Hepatocyte (in vitro differentiated cells): ENCODE results near the gene LUZP4. TPM values are rescaled to one million over a fixed set of nuclear protein-coding genes. Genes with fewer than 3 reads are reported as not detected.
"Not testable (repeated sequence)": the region's sequence is repeated elsewhere in the genome, so short reads cannot be mapped to it uniquely, and the experiment has no call there.

Experiments used
- DNase-seq: peaks from one replicate; pipeline ENCODE4 v3.0.0-alpha.2; 2016; ENCODE audit warnings: low spot score
- H2AFZ ChIP-seq: fragments of 200-600 bp; sonication (generic); 2 replicates; pipeline ENCODE4 v1.6.0; 2016; ENCODE audit warnings: antibody characterized with exemption, mild to moderate bottlenecking
- H3K27ac ChIP-seq: fragments of 200-600 bp; sonication (generic); 2 replicates; pipeline ENCODE4 v1.5.1; 2016; ENCODE audit warnings: mild to moderate bottlenecking
- H3K27me3 ChIP-seq: fragments of 200-600 bp; sonication (generic); 2 replicates; pipeline ENCODE4 v1.6.1; 2016
- H3K36me3 ChIP-seq: fragments of 200-600 bp; sonication (generic); replicated peaks from 2 replicates; pipeline ENCODE4 v1.5.1; 2016; ENCODE audit warnings: low read depth; ENCODE audit not compliant: insufficient read depth
- H3K4me1 ChIP-seq: fragments of 200-600 bp; sonication (generic); 2 replicates; pipeline ENCODE4 v1.5.1; 2016; ENCODE audit warnings: mild to moderate bottlenecking, moderate library complexity; ENCODE audit not compliant: insufficient read depth
- H3K4me2 ChIP-seq: fragments of 200-600 bp; sonication (generic); 2 replicates; pipeline ENCODE4 v1.6.0; 2016
- H3K4me3 ChIP-seq: fragments of 200-600 bp; sonication (generic); 2 replicates; pipeline ENCODE4 v1.5.1; 2016; ENCODE audit warnings: mild to moderate bottlenecking
- H3K79me2 ChIP-seq: fragments of 200-600 bp; sonication (generic); 2 replicates; pipeline ENCODE4 v1.6.0; 2017; ENCODE audit warnings: mild to moderate bottlenecking
- H3K9me2 ChIP-seq: fragments of 200-600 bp; sonication (generic); replicated peaks from 2 replicates; pipeline ENCODE4 v1.6.0; 2017; ENCODE audit warnings: mild to moderate bottlenecking; ENCODE audit not compliant: insufficient read depth
- H3K9me3 ChIP-seq: fragments of 200-600 bp; sonication (generic); 2 replicates; pipeline ENCODE4 v1.5.1; 2016; ENCODE audit warnings: low read depth, mild to moderate bottlenecking
- H4K20me1 ChIP-seq: fragments of 200-600 bp; sonication (generic); 2 replicates; pipeline ENCODE4 v1.6.0; 2016; ENCODE audit warnings: mild to moderate bottlenecking; ENCODE audit not compliant: insufficient read depth, poor library complexity, severe bottlenecking
- EZH2 ChIP-seq: fragments of 200-600 bp; sonication (generic); IDR thresholded peaks from 2 replicates; pipeline ENCODE4 v1.6.1; 2016; ENCODE audit warnings: antibody characterized with exemption, mild to moderate bottlenecking, borderline replicate concordance
- EZH2phosphoT487 ChIP-seq: fragments of 200-600 bp; sonication (generic); IDR thresholded peaks from one replicate; pipeline ENCODE4 v1.6.1; 2018; ENCODE audit warnings: antibody characterized with exemption, mild to moderate bottlenecking, low read depth, moderate library complexity; ENCODE audit not compliant: unreplicated experiment, severe bottlenecking
- WGBS: methylation state at CpG from one replicate; pipeline ENCODE4 v1.1.6; 2016; ENCODE audit warnings: low lambda C conversion rate; ENCODE audit errors: missing lambda C conversion rate; 5-methylcytosine and 5-hydroxymethylcytosine counted together
- polyA plus RNA-seq: library from polyadenylated mRNA; unstranded; fragments of >200 nt; fragmentation: Nextera tagmentation; extraction: Ambion mirVana; gene quantifications from 2 replicates; pipeline ENCODE4 v1.2.1, GENCODE V29; 2016
- total RNA-seq: library from RNA; depleted of rRNA; stranded (reverse); fragments of >200 nt; gene quantifications from 2 replicates; pipeline ENCODE4 v1.2.3, GENCODE V29; 2014
- TF ChIP-seq, protein P1 (sequence below): fragments of 200-600 bp; sonication (generic); IDR thresholded peaks from 2 replicates; pipeline ENCODE4 v1.5.1; 2016; ENCODE audit warnings: antibody characterized with exemption, mild to moderate bottlenecking; ENCODE audit not compliant: poor library complexity

Gene LUZP4
- total and polyA plus RNA-seq, 2 experiments from 2014 or later = not detected

DNA sequence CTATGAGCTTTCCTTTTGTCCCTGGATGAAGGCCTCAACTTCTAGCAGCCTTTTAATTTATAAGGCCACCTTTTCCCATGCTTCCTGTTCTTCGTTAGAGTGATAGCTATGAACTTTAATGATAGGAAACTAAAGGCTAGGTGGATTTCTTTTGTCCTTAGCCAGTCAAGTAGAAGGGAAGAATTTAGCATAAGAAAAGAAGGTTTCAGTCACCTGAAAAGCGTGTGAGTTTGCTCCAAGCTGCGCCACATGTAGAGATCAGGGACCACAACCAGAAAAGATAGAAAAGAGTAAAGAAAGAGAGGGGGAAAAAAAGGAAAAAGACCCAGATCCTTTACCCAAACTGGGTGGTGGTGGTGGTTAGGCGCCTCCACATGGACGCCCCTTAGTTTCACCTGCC, 28.6 kb downstream of the LUZP4 start:
- Histone ChIP-seq H4K20me1 (no peaks in the 10 kb centered on the region), H3K9me2 (no peaks in the 10 kb centered on the region), H3K4me3 (no peak overlapping the region), H3K4me1 (no peaks in the 10 kb centered on the region), H3K27me3 (no peaks in the 10 kb centered on the region), H3K27ac (no peak overlapping the region), H3K36me3 (no peaks in the 10 kb centered on the region), H3K79me2 (no peaks in the 10 kb centered on the region), H3K9me3 (no peaks in the 10 kb centered on the region), H3K4me2 (no peak overlapping the region), H2AFZ (no peak overlapping the region)
- TF ChIP-seq EZH2 (no peak), EZH2phosphoT487 (no peak)
- TF ChIP-seq, protein P1, sequence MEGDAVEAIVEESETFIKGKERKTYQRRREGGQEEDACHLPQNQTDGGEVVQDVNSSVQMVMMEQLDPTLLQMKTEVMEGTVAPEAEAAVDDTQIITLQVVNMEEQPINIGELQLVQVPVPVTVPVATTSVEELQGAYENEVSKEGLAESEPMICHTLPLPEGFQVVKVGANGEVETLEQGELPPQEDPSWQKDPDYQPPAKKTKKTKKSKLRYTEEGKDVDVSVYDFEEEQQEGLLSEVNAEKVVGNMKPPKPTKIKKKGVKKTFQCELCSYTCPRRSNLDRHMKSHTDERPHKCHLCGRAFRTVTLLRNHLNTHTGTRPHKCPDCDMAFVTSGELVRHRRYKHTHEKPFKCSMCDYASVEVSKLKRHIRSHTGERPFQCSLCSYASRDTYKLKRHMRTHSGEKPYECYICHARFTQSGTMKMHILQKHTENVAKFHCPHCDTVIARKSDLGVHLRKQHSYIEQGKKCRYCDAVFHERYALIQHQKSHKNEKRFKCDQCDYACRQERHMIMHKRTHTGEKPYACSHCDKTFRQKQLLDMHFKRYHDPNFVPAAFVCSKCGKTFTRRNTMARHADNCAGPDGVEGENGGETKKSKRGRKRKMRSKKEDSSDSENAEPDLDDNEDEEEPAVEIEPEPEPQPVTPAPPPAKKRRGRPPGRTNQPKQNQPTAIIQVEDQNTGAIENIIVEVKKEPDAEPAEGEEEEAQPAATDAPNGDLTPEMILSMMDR = no peak
- no peak for DNase-seq
- WGBS = 93% methylated on average over 5 of the region's 5 CpGs

DNA sequence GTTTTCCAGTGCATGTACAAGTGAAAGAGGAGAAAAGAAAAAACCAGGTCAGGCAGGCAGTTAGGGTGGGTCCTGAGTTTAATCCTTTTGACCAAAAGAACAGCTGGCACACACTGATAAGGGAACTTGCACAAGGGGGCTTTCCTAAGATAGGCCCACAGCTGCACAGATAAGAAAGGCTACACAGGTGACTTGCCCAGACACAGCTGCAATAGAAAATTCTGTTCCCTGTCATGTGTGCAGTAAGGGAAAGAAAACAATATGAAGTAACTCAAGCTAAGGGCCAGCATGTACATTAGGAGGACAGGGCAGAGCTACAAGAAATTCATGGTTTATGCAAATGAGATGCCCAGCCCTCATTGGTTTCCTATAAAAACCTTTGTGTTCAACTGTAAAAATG, 32.9 kb downstream of the LUZP4 start:
- no peak overlapping the region for H2AFZ ChIP-seq

DNA sequence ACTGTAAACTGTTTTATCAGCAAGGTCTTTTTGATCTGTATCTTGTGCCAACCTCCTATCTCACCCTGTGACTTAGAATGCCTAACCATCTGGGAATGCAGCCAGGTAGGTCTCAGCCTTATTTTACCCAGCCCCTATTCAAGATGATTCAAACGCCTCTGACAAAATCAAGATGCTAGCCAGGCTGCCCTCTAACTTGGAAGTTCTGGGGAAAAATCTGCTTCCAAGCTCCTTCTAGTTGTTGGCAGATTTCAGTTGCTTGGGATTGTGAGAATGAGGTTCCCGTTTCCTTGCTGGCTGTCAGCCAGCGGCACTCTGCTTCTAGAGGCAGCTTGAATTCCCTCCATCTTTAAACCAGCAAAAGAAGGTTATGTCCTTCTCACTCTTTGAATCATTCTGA, 34.7 kb downstream of the LUZP4 start:
- no peaks in the 10 kb centered on the region for H3K9me3 ChIP-seq
- 51% methylated on average over 3 of the region's 3 CpGs for WGBS
- H3K4me2 ChIP-seq = no peak overlapping the region
- TF ChIP-seq EZH2phosphoT487 (no peak), EZH2 (no peak)
- TF ChIP-seq, protein P1 = no peak
- peak; percentile 51 for DNase-seq
- H3K27me3 ChIP-seq = no peaks in the 10 kb centered on the region
- H3K4me1 ChIP-seq = peaks cover 3% of the 10 kb centered on the region
- no peak overlapping the region for H3K4me3 ChIP-seq
- H3K9me2 ChIP-seq = no peaks in the 10 kb centered on the region
- peak overlapping the region; percentile 0 for H3K27ac ChIP-seq
- no peak overlapping the region for H2AFZ ChIP-seq
- H3K79me2 ChIP-seq = no peaks in the 10 kb centered on the region
- H4K20me1 ChIP-seq = no peaks in the 10 kb centered on the region
- no peaks in the 10 kb centered on the region for H3K36me3 ChIP-seq

More for the DNA sequence above, 32.9 kb downstream of the LUZP4 start:
- DNase-seq = no peak
- no peak overlapping the region for H3K27ac ChIP-seq
- no peaks in the 10 kb centered on the region for H3K9me2 ChIP-seq
- no peaks in the 10 kb centered on the region for H3K9me3 ChIP-seq
- no peak overlapping the region for H3K4me2 ChIP-seq
- H4K20me1 ChIP-seq = no peaks in the 10 kb centered on the region
- H3K27me3 ChIP-seq = no peaks in the 10 kb centered on the region
- H3K79me2 ChIP-seq = no peaks in the 10 kb centered on the region
- TF ChIP-seq EZH2 (no peak), EZH2phosphoT487 (no peak)
- H3K4me1 ChIP-seq = peaks cover 3% of the 10 kb centered on the region
- H3K4me3 ChIP-seq = no peak overlapping the region
- H3K36me3 ChIP-seq = no peaks in the 10 kb centered on the region

DNA sequence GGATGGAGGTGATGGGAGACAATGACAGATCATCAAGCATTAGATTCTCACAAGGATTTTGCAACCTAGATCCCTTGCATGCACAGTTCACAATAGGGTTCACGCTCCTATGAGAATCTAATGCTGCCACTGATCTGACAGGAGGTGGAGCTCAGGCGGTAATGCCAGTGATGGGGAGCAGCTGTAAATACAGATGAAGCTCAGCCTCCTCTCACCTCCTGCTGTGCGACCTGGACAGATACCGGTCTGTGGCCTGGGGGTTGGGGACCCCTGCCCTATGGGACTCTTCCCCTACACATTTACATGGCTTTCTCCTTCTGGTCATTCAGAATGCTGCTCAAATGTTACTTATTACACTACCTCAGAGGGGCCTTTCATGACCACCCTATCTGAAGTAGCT, 39.8 kb downstream of the LUZP4 start:
- not testable (repeated sequence) for H3K27ac ChIP-seq

More for the DNA sequence above, 39.8 kb downstream of the LUZP4 start:
- H3K9me2 ChIP-seq, H3K9me3 ChIP-seq, H3K4me3 ChIP-seq, H3K36me3 ChIP-seq, H3K4me1 ChIP-seq, H3K27me3 ChIP-seq, H3K4me2 ChIP-seq, H3K79me2 ChIP-seq, H4K20me1 ChIP-seq, H2AFZ ChIP-seq, DNase-seq: not testable (repeated sequence)
- WGBS = 79% methylated on average over 4 of the region's 4 CpGs
